Mesendoderm (in vitro differentiated cells): ENCODE data around the gene SP3.
"Not testable (repeated sequence)": the region's sequence is repeated elsewhere in the genome, so short reads cannot be mapped to it uniquely, and the experiment has no call there.

Source experiments
- DNase-seq: peaks from one replicate; pipeline ENCODE4 v3.0.0; 2013
- H2AK5ac ChIP-seq: 2 replicates; pipeline ENCODE4 v1.6.1; 2013; ENCODE audit warnings: low read length, inconsistent platforms
- H2BK120ac ChIP-seq: 2 replicates; pipeline ENCODE4 v1.6.1; 2013; ENCODE audit warnings: low read depth, mild to moderate bottlenecking, low read length, moderate library complexity, mixed read lengths
- H2BK15ac ChIP-seq: replicated peaks from 2 replicates; pipeline ENCODE4 v1.6.1; 2013; ENCODE audit warnings: low read depth, mild to moderate bottlenecking, moderate library complexity
- H2BK5ac ChIP-seq: 2 replicates; pipeline ENCODE4 v1.6.1; 2013; ENCODE audit warnings: low read length, inconsistent platforms
- H3K18ac ChIP-seq: 2 replicates; pipeline ENCODE4 v1.6.1; 2013; ENCODE audit warnings: mild to moderate bottlenecking, low read length, mixed read lengths
- H3K23ac ChIP-seq: one replicate; pipeline ENCODE4 v1.6.1; 2013; ENCODE audit warnings: low read length
- H3K27ac ChIP-seq: 2 replicates; pipeline ENCODE4 v1.5.1; 2013; ENCODE audit warnings: low read depth, mild to moderate bottlenecking, inconsistent platforms, low read length, moderate library complexity
- H3K27me3 ChIP-seq: 2 replicates; pipeline ENCODE4 v1.6.1; 2013; ENCODE audit warnings: low read length, control low read depth, mild to moderate bottlenecking, inconsistent platforms; ENCODE audit not compliant: insufficient read depth, poor library complexity
- H3K36me3 ChIP-seq: 2 replicates; pipeline ENCODE4 v1.6.1; 2013; ENCODE audit warnings: low read length, inconsistent platforms; ENCODE audit not compliant: control insufficient read depth, insufficient read depth
- H3K4ac ChIP-seq: one replicate; pipeline ENCODE4 v1.6.1; 2013; ENCODE audit warnings: low read depth, mild to moderate bottlenecking, low read length, moderate library complexity
- H3K4me1 ChIP-seq: 2 replicates; pipeline ENCODE4 v1.6.1; 2013; ENCODE audit warnings: low read depth, low read length, inconsistent platforms; ENCODE audit not compliant: control insufficient read depth
- H3K4me2 ChIP-seq: 2 replicates; pipeline ENCODE4 v1.6.1; 2013; ENCODE audit warnings: low read length
- H3K4me3 ChIP-seq: 2 replicates; pipeline ENCODE4 v1.5.1; 2013; ENCODE audit warnings: mild to moderate bottlenecking, low read length
- H3K56ac ChIP-seq: one replicate; pipeline ENCODE4 v1.6.1; 2013; ENCODE audit warnings: low read length
- H3K79me1 ChIP-seq: 2 replicates; pipeline ENCODE4 v1.6.1; 2013; ENCODE audit warnings: low read length, inconsistent platforms
- H3K79me2 ChIP-seq: 2 replicates; pipeline ENCODE4 v1.6.1; 2013; ENCODE audit warnings: mild to moderate bottlenecking, low read length; ENCODE audit not compliant: control insufficient read depth, insufficient read depth
- H3K9ac ChIP-seq: 2 replicates; pipeline ENCODE4 v1.6.1; 2013; ENCODE audit warnings: low read length, inconsistent platforms
- H4K5ac ChIP-seq: one replicate; pipeline ENCODE4 v1.6.1; 2013; ENCODE audit warnings: low read length
- H4K8ac ChIP-seq: one replicate; pipeline ENCODE4 v1.6.1; 2013; ENCODE audit warnings: low read depth, mild to moderate bottlenecking, control low read depth, low read length, moderate library complexity
- WGBS: extraction: QIAGEN DNeasy Blood & Tissue Kit; methylation state at CpG from one replicate; pipeline ENCODE4 v1.1.7; 2013; ENCODE audit warnings: low lambda C conversion rate, missing lambda C conversion rate; ENCODE audit not compliant: insufficient coverage; ENCODE audit errors: extremely low coverage; 5-methylcytosine and 5-hydroxymethylcytosine counted together

The SP3 gene

GRCh38 chr2:173891315-173892037 lies 73.7 kb downstream of the SP3 start:
- H3K79me1 ChIP-seq = no peaks in the 10 kb centered on the region
- no CpG with 5 or more reads among the region's 2 CpGs for WGBS
- no peaks in the 10 kb centered on the region for H3K79me2 ChIP-seq
- no peak overlapping the region for H4K8ac ChIP-seq
- H3K36me3 ChIP-seq = no peaks in the 10 kb centered on the region
- H3K23ac ChIP-seq = no peak overlapping the region
- no peak overlapping the region for H3K9ac ChIP-seq
- no peaks in the 10 kb centered on the region for H3K4me1 ChIP-seq
- H3K27me3 ChIP-seq = no peaks in the 10 kb centered on the region
- H2BK5ac ChIP-seq = no peak overlapping the region
- H2AK5ac ChIP-seq = no peak overlapping the region
- H2BK120ac ChIP-seq = no peak overlapping the region
- no peak overlapping the region for H3K27ac ChIP-seq
- DNase-seq = no peak
- H3K4me3 ChIP-seq = no peak overlapping the region
- H3K18ac ChIP-seq = no peak overlapping the region
- no peak overlapping the region for H2BK15ac ChIP-seq
- no peak overlapping the region for H3K56ac ChIP-seq
- H3K4ac ChIP-seq = no peak overlapping the region
- no peak overlapping the region for H4K5ac ChIP-seq
- no peak overlapping the region for H3K4me2 ChIP-seq

- not testable (repeated sequence) for H2BK120ac ChIP-seq, H2BK15ac ChIP-seq, H3K79me2 ChIP-seq, H3K9ac ChIP-seq, H3K4me1 ChIP-seq, H4K5ac ChIP-seq, H3K4me3 ChIP-seq, H3K27me3 ChIP-seq, H3K79me1 ChIP-seq, H3K4me2 ChIP-seq, H3K27ac ChIP-seq, H3K56ac ChIP-seq, H3K18ac ChIP-seq, H2AK5ac ChIP-seq, H3K4ac ChIP-seq, H3K36me3 ChIP-seq, H3K23ac ChIP-seq, DNase-seq, H4K8ac ChIP-seq, H2BK5ac ChIP-seq
- WGBS = no CpG with 5 or more reads among the region's 1 CpG
Observed at GRCh38 chr2:173889464-173889863, 75.7 kb downstream of the SP3 start.

DNA sequence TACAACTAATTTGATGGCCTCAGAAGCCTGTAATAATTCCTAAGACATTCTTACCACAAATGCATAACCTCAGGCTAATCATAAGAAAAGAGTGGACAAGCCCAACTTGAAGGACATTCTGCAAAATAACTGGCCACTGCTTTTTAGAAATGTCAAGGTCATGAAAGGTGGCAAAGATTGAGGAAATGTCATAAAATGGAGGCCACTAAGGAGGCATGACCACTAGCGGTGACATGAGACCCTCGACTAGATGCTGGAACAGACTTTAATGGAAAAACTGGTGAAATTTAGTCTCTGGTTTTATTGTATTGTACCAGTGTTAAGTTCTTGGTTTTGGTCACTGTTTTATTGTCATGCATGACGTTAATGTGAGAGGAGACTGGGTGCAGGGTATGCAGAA lies 78.6 kb downstream of the SP3 start:
- Histone ChIP-seq H3K79me1 (no peaks in the 10 kb centered on the region), H3K27me3 (no peaks in the 10 kb centered on the region), H3K4me1 (no peaks in the 10 kb centered on the region), H3K9ac (no peak overlapping the region), H3K4me2 (no peak overlapping the region), H4K8ac (no peak overlapping the region), H3K79me2 (no peaks in the 10 kb centered on the region), H3K27ac (no peak overlapping the region), H4K5ac (no peak overlapping the region), H2BK5ac (no peak overlapping the region), H3K36me3 (no peaks in the 10 kb centered on the region), H2BK120ac (no peak overlapping the region), H3K4ac (no peak overlapping the region), H3K23ac (no peak overlapping the region), H3K56ac (no peak overlapping the region), H2AK5ac (no peak overlapping the region), H3K4me3 (no peak overlapping the region), H2BK15ac (no peak overlapping the region), H3K18ac (no peak overlapping the region)
- no CpG with 5 or more reads among the region's 3 CpGs for WGBS
- no peak for DNase-seq

GRCh38 chr2:173884025-173884802 lies 81.0 kb downstream of the SP3 start:
- Histone ChIP-seq H3K4me3 (no peak overlapping the region), H3K27ac (no peak overlapping the region), H2BK15ac (no peak overlapping the region), H3K9ac (no peak overlapping the region), H2AK5ac (no peak overlapping the region), H3K27me3 (no peaks in the 10 kb centered on the region), H3K23ac (no peak overlapping the region), H3K36me3 (no peaks in the 10 kb centered on the region), H3K56ac (no peak overlapping the region), H4K8ac (no peak overlapping the region), H3K18ac (no peak overlapping the region), H4K5ac (no peak overlapping the region), H3K4me1 (no peaks in the 10 kb centered on the region), H3K4ac (no peak overlapping the region), H3K79me1 (no peaks in the 10 kb centered on the region), H2BK5ac (no peak overlapping the region), H2BK120ac (no peak overlapping the region), H3K79me2 (no peaks in the 10 kb centered on the region), H3K4me2 (no peak overlapping the region)
- WGBS = no CpG with 5 or more reads among the region's 2 CpGs
- peak; percentile 63 for DNase-seq

DNA sequence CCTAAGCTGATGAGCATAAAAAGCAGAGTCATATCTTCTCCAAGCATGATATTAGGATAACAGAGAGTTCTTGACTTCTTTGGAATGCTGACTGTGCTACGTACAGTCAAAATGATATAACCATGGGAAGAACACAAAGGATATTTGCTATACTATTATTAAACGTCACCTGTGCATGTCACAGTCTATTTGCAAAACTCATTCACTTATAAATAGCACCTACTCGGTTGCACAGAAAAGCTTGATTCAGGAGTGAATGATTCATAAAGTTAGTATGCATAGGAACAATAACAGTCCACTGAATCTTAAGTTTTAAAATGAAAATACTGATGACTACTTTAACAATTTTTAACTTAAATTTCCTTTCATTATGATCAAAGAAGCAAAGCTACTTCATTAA lies 83.3 kb downstream of the SP3 start:
- Histone ChIP-seq H3K27me3 (no peaks in the 10 kb centered on the region), H3K79me1 (no peaks in the 10 kb centered on the region), H3K79me2 (no peaks in the 10 kb centered on the region), H3K18ac (no peak overlapping the region), H3K4ac (no peak overlapping the region), H2BK120ac (no peak overlapping the region), H4K8ac (no peak overlapping the region), H2BK5ac (no peak overlapping the region), H3K56ac (no peak overlapping the region), H2AK5ac (no peak overlapping the region), H3K4me1 (no peaks in the 10 kb centered on the region), H3K4me2 (no peak overlapping the region), H3K27ac (no peak overlapping the region), H3K4me3 (no peak overlapping the region), H3K36me3 (no peaks in the 10 kb centered on the region), H4K5ac (no peak overlapping the region), H3K23ac (no peak overlapping the region), H2BK15ac (no peak overlapping the region), H3K9ac (no peak overlapping the region)
- no peak for DNase-seq
- WGBS = no CpG with 5 or more reads among the region's 3 CpGs
